ENCODE data around the gene ASTN2. TPM values are rescaled to one million over a fixed set of nuclear protein-coding genes. Genes with fewer than 3 reads are reported as not detected.

The ASTN2 gene
- total and polyA plus RNA-seq, 2 experiments from 2014 or later: 5.6 to 7.7 TPM

DNA sequence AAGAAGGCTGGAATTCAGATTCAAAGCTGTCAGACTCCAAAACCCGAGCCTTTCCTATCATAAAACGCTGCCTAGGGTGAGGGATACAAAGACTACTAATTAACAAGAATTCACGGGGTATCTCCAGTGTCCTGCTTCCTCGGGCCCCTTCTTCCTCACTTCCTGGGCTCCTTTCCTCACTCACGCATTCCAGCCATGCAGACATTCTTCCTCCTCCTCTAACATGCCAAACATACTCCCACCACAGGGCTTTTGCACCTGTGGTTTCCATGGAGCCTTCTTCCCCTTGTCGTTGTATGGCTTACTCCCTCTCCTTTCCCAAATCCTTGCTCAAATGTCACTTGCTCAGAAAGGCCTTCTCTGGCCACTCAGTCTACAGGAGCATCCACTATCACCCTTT, 919.1 kb downstream of the ASTN2 start:
- TF ChIP-seq CTCF (IDR thresholded peaks at IDR 0.05; ENCODE audit: low read depth, low read length): no peak
- no peaks in the 10 kb centered on the region for H3K9me3 ChIP-seq (ENCODE audit: low read depth)
- peaks cover 12% of the 10 kb centered on the region for H3K4me1 ChIP-seq (ENCODE audit: low read depth)
- H3K27ac ChIP-seq: no peak overlapping the region
- no peak for DNase-seq (ENCODE audit: low read depth in 1 of 2, low spot score in 1 of 2)
- H3K4me3 ChIP-seq: no peak overlapping the region
- no peaks in the 10 kb centered on the region for H3K36me3 ChIP-seq
- H3K27me3 ChIP-seq: no peaks in the 10 kb centered on the region

GRCh38 chr9:116494815-116495634, 919.8 kb downstream of the ASTN2 start:
- no peak overlapping the region for H3K27ac ChIP-seq
- H3K9me3 ChIP-seq (ENCODE audit: low read depth): no peaks in the 10 kb centered on the region
- peak in 1 of 2 donors; percentile 52 for DNase-seq (ENCODE audit: low read depth in 1 of 2, low spot score in 1 of 2)
- peaks cover 12% of the 10 kb centered on the region for H3K4me1 ChIP-seq (ENCODE audit: low read depth)
- H3K27me3 ChIP-seq: no peaks in the 10 kb centered on the region
- H3K36me3 ChIP-seq: no peaks in the 10 kb centered on the region
- no peak overlapping the region for H3K4me3 ChIP-seq
- TF ChIP-seq CTCF (IDR thresholded peaks at IDR 0.05; ENCODE audit: low read depth, low read length): peak; percentile 77

DNA sequence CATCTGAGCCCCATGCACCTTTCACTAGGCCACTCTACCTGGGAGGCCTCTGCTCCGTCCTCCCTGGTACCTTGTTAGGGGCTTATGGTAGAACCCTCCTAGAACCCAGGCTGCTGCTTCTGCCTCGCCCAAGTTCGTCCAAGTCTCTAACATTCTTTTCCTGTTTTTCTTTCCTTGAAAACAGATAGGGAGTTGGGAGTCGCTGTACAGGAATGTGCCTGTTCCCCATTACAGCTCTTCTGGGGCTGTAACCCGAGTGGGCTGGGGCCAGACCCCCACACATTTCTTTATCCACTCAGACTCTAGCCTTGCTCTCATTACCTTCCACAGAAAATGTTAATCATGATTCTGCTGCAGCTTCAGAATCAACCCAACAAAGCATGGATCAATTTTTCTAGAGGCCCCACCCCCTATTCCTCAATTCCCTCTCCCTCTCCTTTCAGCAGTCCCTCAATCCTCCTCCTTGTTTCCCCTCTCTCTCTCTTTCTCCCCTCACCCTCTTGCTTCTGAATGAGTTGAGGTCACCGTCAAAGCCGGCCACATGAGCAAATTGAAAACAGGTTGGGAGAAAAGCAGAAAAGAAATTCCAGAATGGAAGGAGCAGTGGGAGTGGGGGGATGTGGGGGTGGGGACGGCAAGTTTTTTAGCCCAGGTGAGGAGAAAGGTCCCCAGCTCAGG, 921.5 kb downstream of the ASTN2 start:
- no peak for DNase-seq (ENCODE audit: low read depth in 1 of 2, low spot score in 1 of 2)
- Histone ChIP-seq H3K27me3 (no peaks in the 10 kb centered on the region), H3K4me1 (ENCODE audit: low read depth) (peaks cover 12% of the 10 kb centered on the region), H3K4me3 (no peak overlapping the region), H3K9me3 (ENCODE audit: low read depth) (no peaks in the 10 kb centered on the region), H3K36me3 (no peaks in the 10 kb centered on the region), H3K27ac (no peak overlapping the region)
- no peak for TF ChIP-seq CTCF (IDR thresholded peaks at IDR 0.05; ENCODE audit: low read depth, low read length)

DNA sequence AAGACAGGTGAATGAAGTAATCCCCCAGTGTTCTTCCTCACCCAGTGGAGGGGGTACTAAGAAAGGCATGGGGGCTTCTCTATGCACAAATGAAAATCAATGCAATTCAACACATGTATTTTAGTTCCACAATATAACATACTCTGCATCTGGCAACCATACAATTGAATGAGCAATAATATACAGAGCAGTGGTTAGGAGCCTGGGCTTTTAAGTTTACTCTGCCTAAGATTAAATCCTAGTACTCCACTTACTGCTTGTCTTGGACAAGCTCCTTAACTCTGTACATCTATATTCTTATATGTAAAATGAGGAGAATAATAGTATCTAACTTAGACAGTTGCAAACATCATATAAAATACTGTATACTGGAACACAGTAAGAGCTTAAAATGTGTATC, 923.2 kb downstream of the ASTN2 start:
- peaks cover 12% of the 10 kb centered on the region for H3K4me1 ChIP-seq (ENCODE audit: low read depth)
- H3K27me3 ChIP-seq: no peaks in the 10 kb centered on the region
- H3K36me3 ChIP-seq: no peaks in the 10 kb centered on the region
- H3K27ac ChIP-seq: no peak overlapping the region
- no peak overlapping the region for H3K4me3 ChIP-seq
- H3K9me3 ChIP-seq (ENCODE audit: low read depth): no peaks in the 10 kb centered on the region
- no peak for TF ChIP-seq CTCF (IDR thresholded peaks at IDR 0.05; ENCODE audit: low read depth, low read length)
- DNase-seq (ENCODE audit: low read depth in 1 of 2, low spot score in 1 of 2): no peak

GRCh38 chr9:116491219-116491618, 923.6 kb downstream of the ASTN2 start:
- H3K36me3 ChIP-seq: no peaks in the 10 kb centered on the region
- no peak for DNase-seq (ENCODE audit: low read depth in 1 of 2, low spot score in 1 of 2)
- H3K4me3 ChIP-seq: no peak overlapping the region
- no peaks in the 10 kb centered on the region for H3K9me3 ChIP-seq (ENCODE audit: low read depth)
- H3K4me1 ChIP-seq (ENCODE audit: low read depth): peaks cover 12% of the 10 kb centered on the region
- no peak overlapping the region for H3K27ac ChIP-seq
- no peaks in the 10 kb centered on the region for H3K27me3 ChIP-seq
- peak; percentile 16 for TF ChIP-seq CTCF (IDR thresholded peaks at IDR 0.05; ENCODE audit: low read depth, low read length)
